HCT116 (cell line): ENCODE data around the gene PRPF40B. TPM values are rescaled to one million over a fixed set of nuclear protein-coding genes. Genes with fewer than 3 reads are reported as not detected.

Experiments
- ATAC-seq: fragments of 200-7000 bp; cut with Tn5 transposase; 2 replicates; pipeline ENCODE4 v1.9.1; 2020; ENCODE audit warnings: mild to moderate bottlenecking, moderate library complexity
- BruUV-seq: library from RNA; stranded (reverse); fragments of 400-500 nt; replicated peaks from 2 replicates; lab custom pipeline; 2021; lab: Mats Ljungman, UMichigan
- CTCF ChIA-PET: fragments of 300-600 bp; sonication (Branson Sonifier 250); formaldehyde crosslinking; loops from one replicate; lab custom pipeline; 2021; ENCODE audit warnings: antibody characterized with exemption; lab: Charles Lee
- POLR2A ChIA-PET: fragments of 300-600, 350-600 bp; sonication (Branson Sonifier 250); formaldehyde crosslinking; loops from one replicate; lab custom pipeline; 2021; ENCODE audit warnings: antibody characterized with exemption; lab: Charles Lee
- RAD21 ChIA-PET, 2 experiments: fragments of 300-600 bp; sonication (Branson Sonifier 250); formaldehyde crosslinking; loops; one replicate each; lab custom pipeline; 2023; ENCODE audit warnings: low total read pairs in 2 of 2; ENCODE audit not compliant: uncharacterized antibody in 2 of 2, unreplicated experiment in 2 of 2, low non-redundant PET in 1 of 2; lab: Charles Lee
- DNase-seq: peaks from one replicate; pipeline ENCODE4 v3.0.0-alpha.2; 2010; ENCODE audit warnings: low read depth, low spot score
- H2AFZ ChIP-seq: fragments of 200-600 bp; shearing (Covaris generic), sonication (generic); 2 replicates; pipeline ENCODE4 v1.6.1; 2017; ENCODE audit warnings: low read depth, mixed run types, mixed read lengths, antibody characterized with exemption, low read length; ENCODE audit not compliant: poor library complexity, severe bottlenecking
- H3K27ac ChIP-seq: 2 replicates; pipeline ENCODE4 v1.5.1; 2012; ENCODE audit warnings: low read depth, low read length
- H3K27me3 ChIP-seq: fragments of 200-600 bp; sonication (generic); 2 replicates; pipeline ENCODE4 v1.6.1; 2016; ENCODE audit warnings: mixed run types, low read length, mixed read lengths; ENCODE audit not compliant: insufficient read depth
- H3K36me3 ChIP-seq, 2 experiments: fragments of 200-500 bp in 1 of 2; fragments of 200-600 bp in 1 of 2; sonication (Bioruptor generic) in 1 of 2; sonication (generic) in 1 of 2; 2 replicates each; pipeline versions ENCODE4 v1.5.1 to v1.6.1; 2014 to 2016; ENCODE audit warnings: low read length in 2 of 2, inconsistent platforms in 1 of 2, mixed read lengths in 1 of 2, mixed run types in 1 of 2; ENCODE audit not compliant: insufficient read depth in 2 of 2, control insufficient read depth in 1 of 2
- H3K4me1 ChIP-seq, 2 experiments: fragments of 200-600 bp in 1 of 2; sonication (generic) in 1 of 2; 2 replicates each; pipeline versions ENCODE4 v1.5.1 to v1.6.1; 2012 to 2017; ENCODE audit warnings: low read length in 2 of 2, inconsistent platforms in 1 of 2, mild to moderate bottlenecking in 1 of 2, mixed read lengths in 1 of 2, mixed run types in 1 of 2, moderate library complexity in 1 of 2; ENCODE audit not compliant: insufficient read depth in 2 of 2, control insufficient read depth in 1 of 2
- H3K4me2 ChIP-seq: fragments of 200-600 bp; sonication (generic); 2 replicates; pipeline ENCODE4 v1.6.1; 2017; ENCODE audit warnings: mixed run types, low read length, mixed read lengths
- H3K4me3 ChIP-seq, 2 experiments: fragments of 200-600 bp in 1 of 2; sonication (generic) in 1 of 2; replicated peaks in 1 of 2; 2 replicates each; pipeline ENCODE4 v1.5.1; 2011 to 2016; ENCODE audit warnings: low read length in 2 of 2, control low read depth in 1 of 2, low read depth in 1 of 2, mild to moderate bottlenecking in 1 of 2, mixed read lengths in 1 of 2, mixed run types in 1 of 2
- H3K79me2 ChIP-seq: fragments of 200-600 bp; sonication (generic); 2 replicates; pipeline ENCODE4 v1.6.1; 2017; ENCODE audit warnings: mild to moderate bottlenecking, mixed run types, low read length, moderate library complexity, mixed read lengths; ENCODE audit not compliant: insufficient read depth
- H3K9ac ChIP-seq: fragments of 200-600 bp; sonication (generic); 2 replicates; pipeline ENCODE4 v1.6.1; 2016; ENCODE audit warnings: low read length, mixed read lengths
- H3K9me2 ChIP-seq: fragments of 200-600 bp; sonication (generic), shearing (Covaris generic); 2 replicates; pipeline ENCODE4 v1.6.1; 2017; ENCODE audit warnings: mixed run types, mild to moderate bottlenecking, moderate library complexity; ENCODE audit not compliant: insufficient read depth
- H3K9me3 ChIP-seq, 2 experiments: fragments of 200-500 bp in 1 of 2; fragments of 200-600 bp in 1 of 2; sonication (Bioruptor generic) in 1 of 2; sonication (generic) in 1 of 2; 2 replicates each; pipeline ENCODE4 v1.6.1; 2014 to 2017; ENCODE audit warnings: low read length in 2 of 2, mixed read lengths in 2 of 2, inconsistent platforms in 1 of 2, low read depth in 1 of 2, mild to moderate bottlenecking in 1 of 2, mixed run types in 1 of 2, moderate library complexity in 1 of 2; ENCODE audit not compliant: control insufficient read depth in 1 of 2, insufficient read depth in 1 of 2
- H4K20me1 ChIP-seq: fragments of 200-600 bp; sonication (generic), shearing (Covaris generic); 2 replicates; pipeline ENCODE4 v1.6.1; 2017; ENCODE audit warnings: mixed run types, mild to moderate bottlenecking, moderate library complexity; ENCODE audit not compliant: insufficient read depth
- ATF3 ChIP-seq: IDR thresholded peaks from 2 replicates; pipeline ENCODE4 v1.6.1; 2012
- CBX3 ChIP-seq: IDR thresholded peaks from 2 replicates; pipeline ENCODE4 v1.6.1; 2012; ENCODE audit warnings: low read depth
- EGR1 ChIP-seq: IDR thresholded peaks from 2 replicates; pipeline ENCODE4 v1.6.1; 2012; ENCODE audit warnings: low read depth
- ELF1 ChIP-seq: IDR thresholded peaks from 2 replicates; pipeline ENCODE4 v1.6.1; 2012; ENCODE audit warnings: low read depth, borderline replicate concordance
- JUND ChIP-seq: IDR thresholded peaks from 2 replicates; pipeline ENCODE4 v1.6.1; 2012
- POLR2A ChIP-seq: IDR thresholded peaks from 2 replicates; pipeline ENCODE4 v1.7.0; 2011; ENCODE audit warnings: borderline replicate concordance; ENCODE audit not compliant: insufficient read depth, insufficient read length; ENCODE audit errors: extremely low read depth
- POLR2AphosphoS5 ChIP-seq: IDR thresholded peaks from 2 replicates; pipeline ENCODE4 v1.6.1; 2011; ENCODE audit warnings: mild to moderate bottlenecking, low read depth, low read length, moderate library complexity
- SP1 ChIP-seq: IDR thresholded peaks from 2 replicates; pipeline ENCODE4 v1.6.1; 2012; ENCODE audit warnings: low read depth
- ZBTB33 ChIP-seq: IDR thresholded peaks from 2 replicates; pipeline ENCODE4 v1.6.1; 2011; ENCODE audit warnings: mild to moderate bottlenecking, low read length, moderate library complexity; ENCODE audit not compliant: insufficient replicate concordance; ENCODE audit errors: extremely low read depth
- intact Hi-C: fragments of 100-400 bp; cut with micrococcal nuclease; formaldehyde crosslinking; loops from 2 replicates; pipeline ENCODE4 v1.10.0; 2022
- total RNA-seq: library from RNA; stranded (reverse); gene quantifications from one replicate; pipeline ENCODE4 v1.2.1, GENCODE V29; 2021; ENCODE audit not compliant: unreplicated experiment

PRPF40B gene
- total RNA-seq, 1 experiment from 2014 or later = 29.0 TPM

- TF ChIP-seq EGR1 = no peak
Measured at GRCh38 chr12:49583366-49584094, 39.8 kb upstream of the PRPF40B start (continued).

- Histone ChIP-seq H3K27ac (no peak overlapping the region), H3K9me2 (no peaks in the 10 kb centered on the region), H4K20me1 (no peaks in the 10 kb centered on the region), H3K27me3 (no peaks in the 10 kb centered on the region), H3K4me3 (no peak overlapping the region), H3K9me3 (no peaks in the 10 kb centered on the region), H3K9ac (no peak overlapping the region), H3K36me3 (peaks cover 0 to 2% of the 10 kb centered on the region in 2 experiments; a peak in 1 of 4 replicates), H2AFZ (no peak overlapping the region), H3K4me1 (peaks cover 7 to 11% of the 10 kb centered on the region in 2 experiments; a peak in 3 of 4 replicates), H3K4me2 (no peak overlapping the region), H3K79me2 (no peaks in the 10 kb centered on the region; the same call in 1 of the 2 replicates)
- intact Hi-C loops = no loop called here
- BruUV-seq = no TSS peak
- RAD21 ChIA-PET = no interaction called here
- ATAC-seq = no peak
- POLR2A ChIA-PET = no interaction called here
- CTCF ChIA-PET = interaction anchor here (1.1 kb wide), 1 partner anchor 253 kb away, joined by 5 read pairs; no protein-coding TSS in a partner anchor
- no peak for TF ChIP-seq SP1
- no peak for TF ChIP-seq POLR2A
- no peak for TF ChIP-seq ELF1
- TF ChIP-seq ZBTB33 = no peak
- TF ChIP-seq POLR2AphosphoS5 = no peak
- no peak for TF ChIP-seq ATF3
- no peak for TF ChIP-seq CBX3
- no peak for TF ChIP-seq JUND
- DNase-seq = no peak
Measured at GRCh38 chr12:49584591-49584990, 38.8 kb upstream of the PRPF40B start.
